ENCODE results near the gene PCK2. TPM values are rescaled to one million over a fixed set of nuclear protein-coding genes. Genes with fewer than 3 reads are reported as not detected.

Gene PCK2
- total RNA-seq, 2 experiments from 2014 or later = 57.4 to 60.3 TPM

GRCh38 chr14:24122416-24122815, 28.3 kb downstream of the PCK2 start:
- Mint-ChIP-seq H3K27ac (no peak overlapping the region), H3K27me3 (no peaks in the 10 kb centered on the region), H3K36me3 (ENCODE audit: low read depth) (peaks cover 54% of the 10 kb centered on the region), H3K4me3 (no peak overlapping the region), H3K4me1 (peaks cover 18% of the 10 kb centered on the region), H3K9me3 (no peaks in the 10 kb centered on the region)
- no peak for DNase-seq
- ChIA-PET POLR2A (interaction anchor here (0.6 kb wide), 1 partner anchor 18 kb away, joined by 3 read pairs; no protein-coding TSS in a partner anchor), CTCF (interaction anchor here (0.6 to 1.1 kb wide), 4 partner anchors 13 to 185 kb away, joined by 3 to 4 read pairs (median 4); partner anchors contain the start of gene PSME1)

DNA sequence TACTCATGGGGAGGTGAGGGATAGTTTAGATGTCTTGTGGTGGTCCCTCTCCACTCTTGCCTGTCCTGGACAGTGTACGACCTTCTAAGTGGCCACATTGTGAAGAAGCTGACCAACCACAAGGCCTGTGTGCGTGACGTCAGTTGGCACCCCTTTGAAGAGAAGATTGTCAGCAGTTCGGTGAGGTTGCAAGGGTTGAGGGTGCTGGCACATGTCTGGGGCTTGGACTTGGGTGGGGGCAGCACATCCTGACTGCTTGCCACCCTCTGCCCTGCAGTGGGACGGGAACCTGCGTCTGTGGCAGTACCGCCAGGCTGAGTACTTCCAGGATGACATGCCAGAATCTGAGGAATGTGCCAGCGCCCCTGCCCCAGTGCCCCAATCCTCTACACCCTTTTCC, 28.8 kb downstream of the PCK2 start:
- CTCF ChIA-PET = no interaction called here
- H3K36me3 Mint-ChIP-seq (ENCODE audit: low read depth) = peaks cover 49% of the 10 kb centered on the region
- no peaks in the 10 kb centered on the region for H3K27me3 Mint-ChIP-seq

DNA sequence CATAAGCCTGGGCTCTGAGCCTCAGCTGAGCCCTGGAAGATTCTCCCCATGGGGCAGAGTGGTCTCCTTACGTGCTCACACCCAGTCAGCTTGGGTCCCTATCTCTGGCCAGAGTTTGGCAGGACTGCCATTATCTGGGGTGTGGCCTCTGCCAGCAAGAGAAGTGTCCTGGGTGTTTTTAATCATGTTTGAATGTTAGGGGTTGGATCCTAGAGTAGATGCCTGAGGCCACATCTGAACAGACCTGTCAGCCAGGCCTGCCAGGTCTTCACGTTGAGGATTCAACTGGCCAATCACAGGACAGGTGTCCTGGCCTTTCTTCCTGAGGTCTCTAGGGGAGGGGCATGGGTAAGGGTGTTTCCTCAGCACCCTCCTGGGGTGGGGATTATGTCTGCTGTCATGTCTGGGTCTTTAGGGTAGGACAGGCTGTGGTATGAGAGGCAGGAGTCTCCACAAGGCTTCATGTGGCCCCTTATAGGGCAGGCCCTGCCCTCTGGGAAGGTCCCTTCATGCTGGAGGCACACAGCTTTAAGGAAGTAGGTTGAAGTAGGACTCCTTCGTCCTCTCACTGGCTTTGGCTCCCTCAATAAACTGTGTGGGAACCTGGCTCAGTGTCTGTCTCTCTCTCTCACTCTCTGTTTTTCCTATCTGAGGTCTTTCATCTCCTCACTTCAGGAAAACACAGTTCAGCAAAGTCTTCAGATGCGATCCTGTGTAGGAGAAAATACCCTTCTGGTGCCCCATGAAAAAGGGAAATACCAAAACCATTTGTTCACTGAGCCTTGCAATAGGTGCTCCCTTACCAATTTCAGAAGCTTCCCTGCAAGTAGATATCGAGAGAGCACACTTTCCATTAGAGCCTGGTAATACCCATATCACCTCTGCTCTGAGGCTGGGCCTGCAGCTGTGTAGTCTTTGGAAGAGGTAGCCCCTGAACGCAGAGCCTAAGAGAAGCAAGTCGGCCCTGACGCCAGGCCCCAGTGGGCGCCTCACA, 29.6 kb downstream of the PCK2 start:
- Mint-ChIP-seq H3K27me3 (no peaks in the 10 kb centered on the region), H3K27ac (no peak overlapping the region), H3K36me3 (ENCODE audit: low read depth) (peaks cover 41% of the 10 kb centered on the region), H3K9me3 (no peaks in the 10 kb centered on the region), H3K4me1 (peaks cover 9% of the 10 kb centered on the region), H3K4me3 (no peak overlapping the region)
- no peak for DNase-seq
- POLR2A ChIA-PET = no interaction called here
- CTCF ChIA-PET = interaction anchor here (0.6 to 2.3 kb wide), 2 partner anchors 14 to 70 kb away, joined by 3 to 7 read pairs; no protein-coding TSS in a partner anchor

More for the DNA sequence above, 28.8 kb downstream of the PCK2 start:
- Mint-ChIP-seq H3K27ac (no peak overlapping the region), H3K4me3 (no peak overlapping the region), H3K4me1 (peaks cover 15% of the 10 kb centered on the region), H3K9me3 (no peaks in the 10 kb centered on the region)
- DNase-seq = no peak
- POLR2A ChIA-PET = interaction anchor here (0.6 kb wide), 1 partner anchor 19 kb away, joined by 3 read pairs; no protein-coding TSS in a partner anchor

DNA sequence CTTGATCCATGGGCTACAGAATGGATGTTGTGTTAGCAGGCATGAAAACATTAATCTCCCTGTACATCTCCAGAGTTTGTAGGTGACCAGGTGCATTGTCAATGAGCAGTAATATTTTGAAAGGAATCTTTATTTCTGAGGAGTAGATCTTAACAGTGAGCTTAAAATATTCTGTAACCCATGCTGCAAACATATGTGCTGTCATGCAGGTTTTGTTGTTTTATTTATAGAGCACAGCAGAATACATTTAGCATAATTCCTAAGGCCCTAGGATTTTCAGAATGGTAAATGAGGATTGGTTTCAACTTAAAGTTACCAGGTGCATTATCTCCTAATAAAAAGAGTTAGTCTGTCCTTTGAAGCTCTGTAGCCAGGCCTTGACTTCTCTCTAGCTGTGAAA, 32.8 kb downstream of the PCK2 start:
- H3K27ac Mint-ChIP-seq = peak overlapping the region; percentile 3
- H3K36me3 Mint-ChIP-seq (ENCODE audit: low read depth) = peaks cover 14% of the 10 kb centered on the region
- ChIA-PET POLR2A (no interaction called here), CTCF (interaction anchor here (0.8 to 2.0 kb wide), 4 partner anchors 10 to 12 kb away, joined by 3 to 10 read pairs (median 5); partner anchors contain the start of genes DCAF11 and NRL)
- no peaks in the 10 kb centered on the region for H3K27me3 Mint-ChIP-seq
- H3K9me3 Mint-ChIP-seq = no peaks in the 10 kb centered on the region
- peaks cover 11% of the 10 kb centered on the region for H3K4me1 Mint-ChIP-seq
- H3K4me3 Mint-ChIP-seq = no peak overlapping the region
- DNase-seq = no peak

- H3K4me1 Mint-ChIP-seq = peaks cover 18% of the 10 kb centered on the region
- no peak overlapping the region for H3K4me3 Mint-ChIP-seq
- no peaks in the 10 kb centered on the region for H3K27me3 Mint-ChIP-seq
- DNase-seq = no peak
- H3K27ac Mint-ChIP-seq = no peak overlapping the region
- CTCF ChIA-PET = interaction anchor here (0.8 to 1.6 kb wide), 3 partner anchors 10 to 12 kb away, joined by 3 to 5 read pairs (median 5); no protein-coding TSS in a partner anchor
- POLR2A ChIA-PET = no interaction called here
- no peaks in the 10 kb centered on the region for H3K9me3 Mint-ChIP-seq
- peaks cover 12% of the 10 kb centered on the region for H3K36me3 Mint-ChIP-seq (ENCODE audit: low read depth)
Measured at GRCh38 chr14:24127673-24128072, 33.6 kb downstream of the PCK2 start.

DNA sequence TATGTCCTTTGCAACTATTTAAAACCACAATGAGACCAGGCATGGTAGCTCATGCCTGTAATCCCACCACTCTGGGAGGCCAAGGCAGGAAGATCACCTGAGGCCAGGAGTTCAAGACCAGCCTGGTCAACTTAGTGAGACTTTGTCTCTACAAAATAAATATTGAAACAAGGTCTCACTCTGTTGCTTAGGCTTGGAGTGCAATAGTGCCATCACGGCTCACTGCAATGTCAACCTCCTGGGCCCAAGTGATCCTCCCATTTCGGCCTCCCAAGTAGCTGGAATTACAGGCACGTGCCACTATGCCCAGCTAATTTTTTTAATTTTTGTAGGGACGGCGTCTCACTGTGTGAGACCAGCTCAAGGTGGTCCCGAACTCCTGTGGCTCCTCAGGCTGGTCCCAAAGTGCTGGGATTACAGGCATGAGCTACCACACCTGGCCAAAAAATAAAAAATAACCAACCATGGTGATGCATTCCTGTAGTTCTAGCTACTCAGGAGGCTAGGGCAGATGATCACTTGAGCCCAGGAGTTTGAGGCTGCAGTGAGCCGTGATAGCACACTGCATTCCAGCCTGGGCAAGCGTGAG, 35.4 kb downstream of the PCK2 start:
- Mint-ChIP-seq H3K36me3 (ENCODE audit: low read depth) (peaks cover 2% of the 10 kb centered on the region), H3K27ac (no peak overlapping the region)

GRCh38 chr14:24130380-24130716, 36.2 kb downstream of the PCK2 start, which contains the start of gene FITM1:
Gene FITM1, plus strand, starts transcription at chr14:24130659. Its CDS starts 905 bp downstream, at chr14:24131564.
- Mint-ChIP-seq H3K9me3 (no peaks in the 10 kb centered on the region), H3K4me3 (no peak within 1 kb of the TSS), H3K27ac (no peak within 1 kb of the TSS), H3K4me1 (peaks cover 27% of the 10 kb centered on the region), H3K36me3 (ENCODE audit: low read depth) (no peaks in the 10 kb centered on the region), H3K27me3 (no peaks in the 10 kb centered on the region)
- no peak for DNase-seq
- ChIA-PET POLR2A (no interaction called here), CTCF (interaction anchor here (0.7 to 1.2 kb wide), 2 partner anchors 16 to 20 kb away, joined by 3 read pairs; partner anchors contain the start of gene PSME2)

More for the DNA sequence above, 35.4 kb downstream of the PCK2 start:
- ChIA-PET CTCF (interaction anchor here (0.7 to 1.2 kb wide), 2 partner anchors 13 to 17 kb away, joined by 3 read pairs; partner anchors contain the start of gene PSME2), POLR2A (no interaction called here)
- DNase-seq = no peak
- Mint-ChIP-seq H3K4me3 (no peak overlapping the region), H3K4me1 (peaks cover 23% of the 10 kb centered on the region), H3K27me3 (no peaks in the 10 kb centered on the region), H3K9me3 (no peaks in the 10 kb centered on the region)

DNA sequence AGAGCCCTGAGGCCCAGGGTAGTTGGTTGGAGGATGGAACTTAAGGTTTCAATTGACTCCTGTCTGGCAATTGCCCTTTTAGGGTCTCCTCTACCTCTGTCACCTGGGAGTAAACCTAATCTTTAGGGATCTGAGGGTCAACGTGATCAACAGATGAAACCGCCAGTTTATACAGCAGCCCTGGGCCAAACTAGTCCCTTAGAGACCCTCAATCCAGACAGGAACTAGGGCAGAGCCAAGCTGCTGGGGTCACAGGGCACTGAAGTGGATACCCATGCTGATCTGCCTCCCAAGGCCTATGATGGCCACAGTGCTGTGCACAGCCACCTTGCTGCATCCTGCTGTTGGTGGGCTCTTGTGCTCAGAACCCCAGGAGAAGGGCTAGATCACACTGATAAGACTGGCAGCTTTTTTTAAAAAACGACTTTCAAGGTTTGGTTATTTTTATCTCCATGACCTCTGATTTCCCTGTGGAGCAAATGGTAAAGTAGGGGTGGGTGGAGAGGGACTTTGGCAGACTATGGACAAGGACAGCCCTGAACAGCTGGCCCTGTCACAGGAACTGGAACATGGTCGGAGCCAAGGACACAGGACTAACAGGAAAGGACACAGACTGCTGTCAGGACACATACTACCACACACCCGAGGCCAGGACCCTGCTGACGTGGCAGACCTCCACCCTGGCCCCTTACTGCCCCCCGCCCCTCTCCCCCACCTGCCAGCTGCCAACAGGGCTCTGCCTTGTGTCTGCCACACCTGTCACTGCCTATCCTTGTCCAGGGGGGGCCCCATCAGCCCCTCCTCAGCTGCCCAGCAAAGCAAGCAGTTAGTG, 36.8 kb downstream of the PCK2 start:
- no peaks in the 10 kb centered on the region for H3K36me3 Mint-ChIP-seq (ENCODE audit: low read depth)
- H3K27me3 Mint-ChIP-seq = no peaks in the 10 kb centered on the region
- no peak overlapping the region for H3K4me3 Mint-ChIP-seq
- CTCF ChIA-PET = interaction anchor here (0.7 kb wide), 1 partner anchor 21 kb away, joined by 3 read pairs; no protein-coding TSS in a partner anchor
- POLR2A ChIA-PET = no interaction called here
- no peak for DNase-seq
- peaks cover 29% of the 10 kb centered on the region for H3K4me1 Mint-ChIP-seq
- H3K9me3 Mint-ChIP-seq = no peaks in the 10 kb centered on the region
- no peak overlapping the region for H3K27ac Mint-ChIP-seq

DNA sequence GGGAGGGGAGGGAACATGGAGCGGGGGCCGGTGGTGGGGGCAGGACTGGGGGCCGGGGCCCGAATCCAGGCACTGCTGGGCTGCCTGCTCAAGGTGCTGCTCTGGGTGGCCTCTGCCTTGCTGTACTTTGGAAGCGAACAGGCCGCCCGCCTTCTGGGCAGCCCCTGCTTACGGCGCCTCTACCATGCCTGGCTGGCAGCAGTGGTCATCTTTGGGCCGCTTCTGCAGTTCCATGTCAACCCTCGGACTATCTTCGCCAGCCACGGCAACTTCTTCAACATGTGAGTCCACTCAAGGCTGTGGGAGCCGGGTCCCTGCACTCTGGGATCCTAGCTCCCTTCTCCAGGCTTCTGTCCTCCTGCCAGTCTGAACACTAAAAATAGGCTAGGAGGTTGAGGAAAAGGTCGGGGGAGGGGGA, 37.4 kb downstream of the PCK2 start:
- H3K27me3 Mint-ChIP-seq = no peaks in the 10 kb centered on the region
- ChIA-PET CTCF (interaction anchor here (0.8 to 1.2 kb wide), 4 partner anchors 15 to 41 kb away, joined by 3 to 4 read pairs (median 4); partner anchors contain the start of gene IRF9), POLR2A (no interaction called here)
- DNase-seq = no peak
- peaks cover 29% of the 10 kb centered on the region for H3K4me1 Mint-ChIP-seq
- H3K9me3 Mint-ChIP-seq = no peaks in the 10 kb centered on the region
- peaks cover 2% of the 10 kb centered on the region for H3K36me3 Mint-ChIP-seq (ENCODE audit: low read depth)
- H3K4me3 Mint-ChIP-seq = no peak overlapping the region
- peak overlapping the region; percentile 50 for H3K27ac Mint-ChIP-seq

- H3K9me3 Mint-ChIP-seq = no peaks in the 10 kb centered on the region
- H3K27me3 Mint-ChIP-seq = no peaks in the 10 kb centered on the region
- H3K27ac Mint-ChIP-seq = peak overlapping the region; percentile 85
- DNase-seq = no peak
- peaks cover 8% of the 10 kb centered on the region for H3K36me3 Mint-ChIP-seq (ENCODE audit: low read depth)
- POLR2A ChIA-PET = no interaction called here
- H3K4me1 Mint-ChIP-seq = peaks cover 34% of the 10 kb centered on the region
- CTCF ChIA-PET = interaction anchor here (0.8 to 2.4 kb wide), 6 partner anchors 9 to 42 kb away, joined by 3 to 7 read pairs (median 4); partner anchors contain the start of genes DCAF11, EMC9, IRF9 and NRL
- H3K4me3 Mint-ChIP-seq = no peak overlapping the region
Measured at GRCh38 chr14:24132061-24132685, 38.1 kb downstream of the PCK2 start.

GRCh38 chr14:24132976-24133375, 38.9 kb downstream of the PCK2 start:
- CTCF ChIA-PET = interaction anchor here (0.7 to 2.4 kb wide), 3 partner anchors 8 to 25 kb away, joined by 3 to 7 read pairs (median 3); partner anchors contain the start of genes DCAF11, EMC9 and NRL
- DNase-seq = no peak
- Mint-ChIP-seq H3K27me3 (no peaks in the 10 kb centered on the region), H3K36me3 (ENCODE audit: low read depth) (peaks cover 13% of the 10 kb centered on the region), H3K4me1 (peaks cover 39% of the 10 kb centered on the region), H3K9me3 (no peaks in the 10 kb centered on the region), H3K4me3 (no peak overlapping the region), H3K27ac (peak overlapping the region; percentile 85)
- POLR2A ChIA-PET = interaction anchor here (0.7 kb wide), 1 partner anchor 577 kb away, joined by 8 read pairs; the partner anchor contains the start of gene THTPA
